DOHH2 (cell line): ENCODE measurements around the gene APLF.
"Not testable (repeated sequence)": the region's sequence is repeated elsewhere in the genome, so short reads cannot be mapped to it uniquely, and the experiment has no call there.

Experiments
- H3F3A ChIP-seq: fragments of 200-600 bp; sonication (generic), shearing (Covaris generic); 2 replicates; pipeline ENCODE4 v1.6.0; 2016; ENCODE audit warnings: antibody characterized with exemption, mild to moderate bottlenecking; ENCODE audit not compliant: control insufficient read depth, insufficient read depth
- H3K27ac ChIP-seq: fragments of 200-600 bp; sonication (generic); 2 replicates; pipeline ENCODE4 v1.5.1; 2014; ENCODE audit warnings: low read depth, mild to moderate bottlenecking, low read length, moderate library complexity
- H3K27me3 ChIP-seq: fragments of 200-600 bp; sonication (generic); 2 replicates; pipeline ENCODE4 v1.6.1; 2014; ENCODE audit warnings: mild to moderate bottlenecking, low read length, mixed read lengths; ENCODE audit not compliant: control insufficient read depth
- H3K36me3 ChIP-seq: fragments of 200-600 bp; sonication (generic); 2 replicates; pipeline ENCODE4 v1.6.1; 2014; ENCODE audit warnings: mild to moderate bottlenecking, low read length, moderate library complexity, mixed read lengths; ENCODE audit not compliant: control insufficient read depth
- H3K4me1 ChIP-seq: fragments of 200-600 bp; sonication (generic); 2 replicates; pipeline ENCODE4 v1.6.1; 2014; ENCODE audit warnings: mild to moderate bottlenecking, low read length, mixed read lengths; ENCODE audit not compliant: control insufficient read depth
- H3K4me2 ChIP-seq: fragments of 200-600 bp; sonication (generic); 2 replicates; pipeline ENCODE4 v1.6.0; 2014; ENCODE audit warnings: mild to moderate bottlenecking, low read length, moderate library complexity
- H3K4me3 ChIP-seq: fragments of 200-600 bp; sonication (generic); 2 replicates; pipeline ENCODE4 v1.5.1; 2014; ENCODE audit warnings: mild to moderate bottlenecking, low read length, mixed read lengths
- H3K79me2 ChIP-seq: fragments of 200-600 bp; sonication (generic); 2 replicates; pipeline ENCODE4 v1.6.1; 2014; ENCODE audit warnings: mild to moderate bottlenecking, low read length, mixed read lengths; ENCODE audit not compliant: control insufficient read depth
- H3K9me2 ChIP-seq: fragments of 200-600 bp; sonication (generic); replicated peaks from 2 replicates; pipeline ENCODE4 v1.6.1; 2014; ENCODE audit warnings: mild to moderate bottlenecking, low read length, mixed read lengths; ENCODE audit not compliant: control insufficient read depth
- H3K9me3 ChIP-seq: fragments of 200-600 bp; sonication (generic); 2 replicates; pipeline ENCODE4 v1.6.1; 2014; ENCODE audit warnings: antibody characterized with exemption, low read length, mixed read lengths; ENCODE audit not compliant: control insufficient read depth, insufficient read depth
- H4K20me1 ChIP-seq: fragments of 200-600 bp; sonication (generic); 2 replicates; pipeline ENCODE4 v1.6.0; 2014; ENCODE audit warnings: low read depth, mild to moderate bottlenecking, antibody characterized with exemption, low read length, moderate library complexity; ENCODE audit not compliant: control insufficient read depth, insufficient read depth
- EZH2phosphoT487 ChIP-seq: fragments of 200-600 bp; sonication (generic); IDR thresholded peaks from 2 replicates; pipeline ENCODE4 v1.6.1; 2017; ENCODE audit warnings: borderline replicate concordance, mild to moderate bottlenecking, antibody characterized with exemption, low read length, moderate library complexity, mixed read lengths
- TF ChIP-seq, protein P1 (sequence below): fragments of 200-600 bp; sonication (generic); IDR thresholded peaks from one replicate; pipeline ENCODE4 v1.5.1; 2014; ENCODE audit warnings: antibody characterized with exemption, mild to moderate bottlenecking, low read depth, low read length; ENCODE audit not compliant: poor library complexity, severe bottlenecking

Gene APLF

DNA sequence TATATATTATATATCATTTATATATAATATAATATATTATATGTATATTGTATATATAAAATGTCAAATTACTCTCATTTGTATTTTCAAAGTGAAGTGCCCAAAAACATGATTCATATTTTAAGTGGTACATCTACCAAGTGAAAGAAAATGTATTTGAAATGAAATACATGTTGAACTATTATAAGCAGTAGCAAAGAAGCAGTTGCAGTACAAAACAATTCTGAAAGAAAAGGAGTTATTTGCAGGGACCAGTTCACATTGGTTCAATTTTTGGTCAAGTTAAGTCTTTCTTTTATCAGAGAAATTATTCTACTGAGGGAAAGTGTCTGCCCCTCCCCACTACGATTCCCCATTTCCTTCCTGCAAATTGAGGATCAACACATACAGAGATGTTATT lies 51.9 kb downstream of the APLF start:
- no peaks in the 10 kb centered on the region for H3K9me3 ChIP-seq
- H3K4me1 ChIP-seq = no peaks in the 10 kb centered on the region
- H3K4me3 ChIP-seq = no peak overlapping the region
- no peak for TF ChIP-seq EZH2phosphoT487
- TF ChIP-seq, protein P1, sequence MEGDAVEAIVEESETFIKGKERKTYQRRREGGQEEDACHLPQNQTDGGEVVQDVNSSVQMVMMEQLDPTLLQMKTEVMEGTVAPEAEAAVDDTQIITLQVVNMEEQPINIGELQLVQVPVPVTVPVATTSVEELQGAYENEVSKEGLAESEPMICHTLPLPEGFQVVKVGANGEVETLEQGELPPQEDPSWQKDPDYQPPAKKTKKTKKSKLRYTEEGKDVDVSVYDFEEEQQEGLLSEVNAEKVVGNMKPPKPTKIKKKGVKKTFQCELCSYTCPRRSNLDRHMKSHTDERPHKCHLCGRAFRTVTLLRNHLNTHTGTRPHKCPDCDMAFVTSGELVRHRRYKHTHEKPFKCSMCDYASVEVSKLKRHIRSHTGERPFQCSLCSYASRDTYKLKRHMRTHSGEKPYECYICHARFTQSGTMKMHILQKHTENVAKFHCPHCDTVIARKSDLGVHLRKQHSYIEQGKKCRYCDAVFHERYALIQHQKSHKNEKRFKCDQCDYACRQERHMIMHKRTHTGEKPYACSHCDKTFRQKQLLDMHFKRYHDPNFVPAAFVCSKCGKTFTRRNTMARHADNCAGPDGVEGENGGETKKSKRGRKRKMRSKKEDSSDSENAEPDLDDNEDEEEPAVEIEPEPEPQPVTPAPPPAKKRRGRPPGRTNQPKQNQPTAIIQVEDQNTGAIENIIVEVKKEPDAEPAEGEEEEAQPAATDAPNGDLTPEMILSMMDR = no peak
- H3F3A ChIP-seq = peaks cover 3% of the 10 kb centered on the region
- H4K20me1 ChIP-seq = no peaks in the 10 kb centered on the region
- no peaks in the 10 kb centered on the region for H3K9me2 ChIP-seq
- H3K36me3 ChIP-seq = no peaks in the 10 kb centered on the region
- no peak overlapping the region for H3K27ac ChIP-seq
- no peaks in the 10 kb centered on the region for H3K27me3 ChIP-seq
- no peaks in the 10 kb centered on the region for H3K79me2 ChIP-seq
- no peak overlapping the region for H3K4me2 ChIP-seq

DNA sequence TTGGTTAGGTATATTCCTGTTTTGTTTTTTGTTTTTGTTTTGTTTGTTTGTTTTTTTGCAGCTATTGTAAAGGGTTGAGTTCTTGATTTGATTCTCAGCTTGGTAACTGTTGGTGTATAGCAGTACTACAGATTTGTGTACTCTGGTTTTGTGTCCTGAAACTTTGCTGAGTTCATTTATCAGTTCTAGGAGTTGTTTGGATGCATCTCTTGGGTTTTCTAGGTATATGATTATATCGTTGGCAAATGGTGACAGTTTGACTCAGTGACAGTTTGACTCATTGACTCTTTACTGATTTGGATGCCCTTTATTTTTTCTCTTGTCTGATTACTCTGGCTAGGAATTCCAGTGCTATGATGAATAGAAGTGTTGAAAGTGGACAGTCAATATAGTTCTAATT lies 53.7 kb downstream of the APLF start:
- Histone ChIP-seq H3F3A (peaks cover 3% of the 10 kb centered on the region), H3K79me2 (no peaks in the 10 kb centered on the region), H3K4me1 (no peaks in the 10 kb centered on the region), H3K4me2 (no peak overlapping the region), H3K9me3 (no peaks in the 10 kb centered on the region), H3K27ac (no peak overlapping the region), H3K4me3 (no peak overlapping the region), H3K27me3 (no peaks in the 10 kb centered on the region), H3K36me3 (no peaks in the 10 kb centered on the region), H4K20me1 (no peaks in the 10 kb centered on the region), H3K9me2 (no peaks in the 10 kb centered on the region)
- TF ChIP-seq, protein P1 = no peak
- no peak for TF ChIP-seq EZH2phosphoT487

DNA sequence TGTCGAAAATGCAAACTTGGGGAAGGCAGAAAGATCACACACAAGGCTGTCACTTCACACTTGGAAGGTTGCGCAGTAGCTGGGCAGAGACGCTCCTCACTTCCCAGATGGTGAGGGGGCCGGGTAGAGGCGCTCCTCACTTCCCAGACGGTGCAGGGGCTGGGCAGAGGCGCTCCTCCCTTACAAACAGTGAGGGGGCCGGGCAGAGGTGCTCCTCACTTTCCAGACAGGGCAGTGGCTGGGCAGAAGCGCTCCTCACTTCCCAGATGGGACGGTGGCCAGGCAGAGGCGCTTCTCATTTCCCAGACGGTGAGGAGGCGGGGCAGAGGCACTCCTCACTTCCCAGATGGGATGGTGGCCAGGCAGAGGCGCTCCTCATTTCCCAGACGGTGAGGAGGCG lies 59.6 kb downstream of the APLF start:
- not testable (repeated sequence) for H3K27me3 ChIP-seq, H3F3A ChIP-seq, H3K27ac ChIP-seq, H3K4me3 ChIP-seq, H3K9me3 ChIP-seq, H3K36me3 ChIP-seq, H3K4me2 ChIP-seq, H3K79me2 ChIP-seq, H4K20me1 ChIP-seq, H3K4me1 ChIP-seq, H3K9me2 ChIP-seq

DNA sequence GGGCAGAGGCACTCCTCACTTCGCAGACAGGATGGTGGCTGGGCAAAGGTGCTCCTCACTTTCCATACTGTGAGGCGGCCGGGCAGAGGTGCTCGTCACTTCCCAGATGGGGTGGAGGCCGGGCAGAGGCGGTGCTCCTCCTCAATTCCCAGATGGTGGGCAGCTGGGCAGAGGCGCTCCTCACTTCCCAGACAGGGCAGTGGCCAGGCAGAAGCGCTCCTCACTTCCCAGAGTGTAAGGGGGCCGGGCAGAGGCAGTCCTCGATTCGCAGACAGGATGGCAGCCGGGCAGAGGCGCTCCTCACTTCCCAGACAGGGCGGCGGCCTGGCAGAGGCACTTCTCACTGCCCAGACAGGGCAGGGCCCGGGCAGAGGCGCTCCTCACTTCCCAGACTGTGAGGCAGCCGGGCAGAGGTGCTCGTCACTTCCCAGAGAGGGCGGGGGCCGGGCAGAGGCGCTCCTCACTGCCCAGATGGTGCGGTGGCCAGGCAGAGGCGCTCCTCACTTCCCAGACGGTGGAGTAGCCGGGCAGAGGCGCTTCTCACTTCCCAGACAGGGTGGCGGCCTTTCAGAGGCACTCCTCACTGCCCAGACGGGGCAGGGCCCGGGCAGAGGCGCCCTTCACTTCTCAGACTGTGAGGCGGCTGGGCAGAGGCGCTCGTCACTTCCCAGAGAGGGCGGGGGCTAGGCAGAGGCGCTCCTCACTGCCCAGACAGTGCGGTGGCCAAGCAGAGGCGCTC lies 60.1 kb downstream of the APLF start:
- H3K4me3 ChIP-seq, H3K36me3 ChIP-seq, H3F3A ChIP-seq, H3K4me2 ChIP-seq, H3K4me1 ChIP-seq, H3K9me3 ChIP-seq, H3K9me2 ChIP-seq, H3K79me2 ChIP-seq, H4K20me1 ChIP-seq, H3K27me3 ChIP-seq, H3K27ac ChIP-seq: not testable (repeated sequence)

DNA sequence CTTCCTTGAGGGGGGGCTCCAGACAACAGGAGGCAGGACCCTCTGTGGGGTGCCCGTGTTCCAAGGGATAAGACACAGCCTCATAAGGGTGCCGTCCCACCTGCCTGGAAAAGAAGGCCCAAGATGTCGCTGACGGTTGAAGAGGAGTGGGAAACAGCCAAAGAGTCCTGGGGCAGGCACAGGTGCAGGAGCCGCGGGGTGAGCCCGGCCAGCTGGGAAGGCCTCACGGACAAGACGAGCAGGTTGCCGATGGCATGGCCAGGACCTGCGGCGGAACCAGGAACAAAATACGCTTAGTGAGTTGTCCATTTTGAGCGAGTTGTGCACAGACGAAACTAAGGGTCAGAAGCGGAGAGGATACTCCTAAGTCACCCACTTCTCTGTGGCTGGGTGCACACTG lies 61.8 kb downstream of the APLF start:
- H3K4me1 ChIP-seq, H3K36me3 ChIP-seq, H3K27ac ChIP-seq, H3K4me3 ChIP-seq, H3K9me2 ChIP-seq, H3F3A ChIP-seq, H3K4me2 ChIP-seq, H4K20me1 ChIP-seq, H3K9me3 ChIP-seq, H3K79me2 ChIP-seq, H3K27me3 ChIP-seq: not testable (repeated sequence)

DNA sequence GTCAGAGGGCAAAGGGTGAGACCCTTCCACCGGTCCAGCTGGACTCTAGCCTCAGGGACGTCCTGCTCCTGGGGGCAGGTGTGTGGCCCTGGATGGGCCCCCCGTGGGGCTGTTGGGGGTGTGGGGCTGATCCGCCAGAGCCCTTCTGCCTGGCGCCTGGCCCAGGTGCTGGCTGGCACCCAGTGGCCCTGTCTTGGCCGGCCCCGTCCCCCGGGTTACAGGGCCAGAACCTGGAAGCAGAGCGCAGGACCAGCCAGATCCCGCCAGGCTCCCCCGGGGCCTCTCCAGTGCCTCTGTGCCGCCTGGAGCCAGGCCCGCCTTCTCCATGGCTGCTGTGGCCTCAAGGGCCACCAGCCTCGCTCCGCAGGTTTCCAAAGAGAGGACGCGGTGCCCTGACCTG lies 62.3 kb downstream of the APLF start:
- not testable (repeated sequence) for H3K9me2 ChIP-seq, H3K36me3 ChIP-seq, H3K4me1 ChIP-seq, H3K4me2 ChIP-seq, H4K20me1 ChIP-seq, H3K9me3 ChIP-seq, H3F3A ChIP-seq, H3K4me3 ChIP-seq, H3K27ac ChIP-seq, H3K79me2 ChIP-seq, H3K27me3 ChIP-seq
